Measurements from ENCODE around the gene SRD5A1. TPM values are rescaled to one million over a fixed set of nuclear protein-coding genes. Genes with fewer than 3 reads are reported as not detected.

SRD5A1 gene
- total and polyA plus RNA-seq, 11 donors = 0.80 to 6.7 (median 3.8) TPM

GRCh38 chr5:6705088-6705487 is 71.8 kb downstream of the SRD5A1 start:
- Histone ChIP-seq H3K4me3 (no peak overlapping the region), H3K36me3 (no peaks in the 10 kb centered on the region), H3K4me1 (peaks cover 4 to 25% (median 19%) of the 10 kb centered on the region in 12 donors), H3K27me3 (peaks cover 0 to 2% (median 0%) of the 10 kb centered on the region in 9 donors), H3K9me3 (no peaks in the 10 kb centered on the region), H3K27ac (peak overlapping the region; percentile 72 to 93 (median 88))
- no peak for TF ChIP-seq CTCF (IDR thresholded peaks at IDR 0.05)
- no peak for TF ChIP-seq POLR2A (IDR thresholded peaks at IDR 0.05)
- WGBS, 4 donors = 51 to 74% (median 54%) methylated on average over 6 of the region's 6 CpGs
- intact Hi-C loops (cut with DNase I) = loop anchor here in 1 of 10 donors (5.0 kb wide), 1 partner anchor 37 kb away; no protein-coding TSS in a partner anchor
- DNase-seq (no peak), ATAC-seq (peak in 2 of 4 donors; percentile 1 to 24)

DNA sequence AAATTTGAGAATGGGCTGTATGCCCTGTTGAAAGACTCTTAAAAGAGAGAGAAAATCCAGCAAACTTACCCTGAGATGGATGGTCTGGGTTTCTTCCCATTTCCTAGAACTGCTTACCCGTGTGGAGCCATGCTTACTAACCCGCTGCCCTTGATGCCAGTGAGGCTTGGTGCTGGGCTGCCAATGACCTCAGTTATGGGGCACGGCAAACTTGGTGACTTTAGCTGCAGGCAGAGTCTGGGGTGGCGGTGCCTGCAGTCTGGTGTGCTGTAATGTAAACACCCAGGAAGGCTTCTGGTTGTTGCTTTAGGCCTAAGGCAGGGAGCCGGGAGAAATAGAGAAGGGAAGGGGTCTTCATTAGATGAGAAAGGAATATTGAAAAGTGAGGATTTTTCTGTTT is 72.7 kb downstream of the SRD5A1 start:
- intact Hi-C loops (cut with DNase I) = loop anchor here in 1 of 10 donors (5.0 kb wide), 1 partner anchor 36 kb away; no protein-coding TSS in a partner anchor
- no peak for TF ChIP-seq POLR2A (IDR thresholded peaks at IDR 0.05)
- TF ChIP-seq CTCF (IDR thresholded peaks at IDR 0.05) = no peak
- no peaks in the 10 kb centered on the region for H3K9me3 ChIP-seq
- ATAC-seq (no peak), DNase-seq (no peak)
- peaks cover 4 to 25% (median 19%) of the 10 kb centered on the region in 12 donors for H3K4me1 ChIP-seq
- H3K4me3 ChIP-seq = no peak overlapping the region
- WGBS, 4 donors = 93 to 97% (median 95%) methylated on average over 5 of the region's 5 CpGs
- H3K36me3 ChIP-seq = no peaks in the 10 kb centered on the region
- H3K27me3 ChIP-seq = no peaks in the 10 kb centered on the region
- no peak overlapping the region for H3K27ac ChIP-seq

DNA sequence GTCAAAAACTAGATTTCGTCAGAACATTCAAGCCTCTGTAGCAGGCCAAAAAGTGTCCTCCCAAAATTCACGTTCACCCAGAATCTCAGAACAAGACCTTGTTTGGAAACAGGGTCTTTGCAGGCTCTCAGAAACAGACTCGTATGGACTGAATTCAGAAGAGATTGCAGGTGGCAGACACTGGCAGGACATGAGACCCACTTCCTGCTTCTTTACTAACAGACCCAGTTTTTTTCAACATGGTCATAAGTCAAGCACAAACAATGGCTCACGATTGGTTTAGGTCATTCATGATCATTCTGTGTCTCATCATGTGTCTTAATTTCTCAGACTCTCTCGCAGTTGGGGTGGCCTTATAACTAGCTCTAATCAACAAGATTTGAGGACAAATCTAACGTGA is 74.6 kb downstream of the SRD5A1 start:
- no peaks in the 10 kb centered on the region for H3K9me3 ChIP-seq
- 73 to 85% (median 78%) methylated on average over 6 of the region's 6 CpGs for WGBS, 4 donors
- no peak for DNase-seq

DNA sequence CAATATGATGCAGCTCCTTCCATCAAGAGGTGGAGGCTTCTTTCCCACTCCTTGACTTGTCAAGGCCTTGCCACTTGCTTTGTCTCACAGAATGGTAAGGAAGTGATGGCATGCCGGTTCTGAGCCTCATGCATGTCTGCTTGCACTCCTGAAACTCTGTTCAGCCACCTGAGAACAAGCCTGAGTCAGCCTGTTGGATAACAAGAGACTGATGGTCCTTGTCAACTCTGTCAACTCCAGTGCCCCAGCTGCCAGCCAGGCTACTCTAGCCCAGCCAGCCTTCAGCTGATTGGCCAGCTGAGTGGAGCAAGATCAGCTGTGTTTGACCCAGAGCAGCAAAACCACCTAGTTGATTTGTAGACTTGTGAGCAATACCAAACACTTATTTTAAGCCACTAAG is 75.6 kb downstream of the SRD5A1 start:
- no peaks in the 10 kb centered on the region for H3K36me3 ChIP-seq
- ATAC-seq = peak in 1 of 4 donors; percentile 5
- TF ChIP-seq POLR2A (IDR thresholded peaks at IDR 0.05) = no peak
- H3K27me3 ChIP-seq = no peaks in the 10 kb centered on the region
- H3K4me1 ChIP-seq = peaks cover under 1 to 32% (median 21%) of the 10 kb centered on the region in 12 donors
- DNase-seq = peak in 2 of 5 donors; percentile 58 to 73
- 20 to 39% (median 28%) methylated on average over 1 of the region's 1 CpG for WGBS, 4 donors
- intact Hi-C loops (cut with DNase I) = loop anchor here in 1 of 10 donors (5.0 kb wide), 1 partner anchor 33 kb away; no protein-coding TSS in a partner anchor
- H3K27ac ChIP-seq = peak overlapping the region in 5 of 12 donors; percentile 13 to 51 (median 30)
- no peaks in the 10 kb centered on the region for H3K9me3 ChIP-seq
- H3K4me3 ChIP-seq = no peak overlapping the region

More for the DNA sequence above, 74.6 kb downstream of the SRD5A1 start:
- intact Hi-C loops (cut with DNase I) = loop anchor here in 1 of 10 donors (5.0 kb wide), 1 partner anchor 34 kb away; no protein-coding TSS in a partner anchor
- Histone ChIP-seq H3K36me3 (no peaks in the 10 kb centered on the region), H3K4me1 (peaks cover 4 to 36% (median 23%) of the 10 kb centered on the region in 12 donors), H3K4me3 (no peak overlapping the region), H3K27ac (no peak overlapping the region), H3K27me3 (no peaks in the 10 kb centered on the region)
- TF ChIP-seq CTCF (IDR thresholded peaks at IDR 0.05) (no peak), POLR2A (IDR thresholded peaks at IDR 0.05) (no peak)
- ATAC-seq = no peak
